ENCODE measurements around the gene DLGAP3. TPM values are rescaled to one million over a fixed set of nuclear protein-coding genes. Genes with fewer than 3 reads are reported as not detected.

The DLGAP3 gene
- polyA plus RNA-seq, 1 donor from 2014 or later = 2.9 TPM

- Histone ChIP-seq H4K20me1 (ENCODE audit: insufficient read depth) (no peaks in the 10 kb centered on the region), H3F3A (ENCODE audit: insufficient read depth, low read length, poor library complexity, severe bottlenecking) (no peaks in the 10 kb centered on the region), H2AFZ (ENCODE audit: low read depth, low read length) (no peak overlapping the region), H3K36me3 (ENCODE audit: insufficient read depth, low read length) (no peaks in the 10 kb centered on the region), H3K4me2 (ENCODE audit: low read length) (no peak overlapping the region), H3K79me2 (replicated peaks; ENCODE audit: insufficient read depth, low read length) (no peaks in the 10 kb centered on the region), H3K27me3 (ENCODE audit: insufficient read depth, low read depth, low read length) (no peaks in the 10 kb centered on the region), H3K9ac (ENCODE audit: low read length) (no peak overlapping the region), H3K9me2 (ENCODE audit: insufficient read depth, low read length) (no peaks in the 10 kb centered on the region), H3K4me3 (ENCODE audit: low read length) (no peak overlapping the region), H3K9me3 (ENCODE audit: low read length) (no peaks in the 10 kb centered on the region), H3K27ac (ENCODE audit: low read length) (no peak overlapping the region)
- TF ChIP-seq MXI1 (conservative IDR thresholded peaks at IDR 0.05; ENCODE audit: poor library complexity, severe bottlenecking) = no peak
- TF ChIP-seq EZH2 (IDR thresholded peaks at IDR 0.05; ENCODE audit: borderline replicate concordance, insufficient read depth, low read length, poor library complexity, severe bottlenecking) = no peak
Measured at GRCh38 chr1:34876406-34876805, 53.0 kb downstream of the DLGAP3 start.

GRCh38 chr1:34874296-34874952 lies 55.0 kb downstream of the DLGAP3 start:
- no peaks in the 10 kb centered on the region for H3K9me2 ChIP-seq (ENCODE audit: insufficient read depth, low read length)
- H2AFZ ChIP-seq (ENCODE audit: low read depth, low read length) = no peak overlapping the region
- H3K36me3 ChIP-seq (ENCODE audit: insufficient read depth, low read length) = no peaks in the 10 kb centered on the region
- TF ChIP-seq EP300 (conservative IDR thresholded peaks at IDR 0.05; ENCODE audit: poor library complexity, severe bottlenecking) = no peak
- TF ChIP-seq REST (IDR thresholded peaks at IDR 0.05; ENCODE audit: borderline replicate concordance) = no peak
- no peak for TF ChIP-seq RAD21 (conservative IDR thresholded peaks at IDR 0.05)
- no peak for TF ChIP-seq EZH2 (IDR thresholded peaks at IDR 0.05; ENCODE audit: borderline replicate concordance, insufficient read depth, low read length, poor library complexity, severe bottlenecking)
- no peak for TF ChIP-seq POLR2AphosphoS5 (IDR thresholded peaks at IDR 0.05)
- TF ChIP-seq CTCF (IDR thresholded peaks at IDR 0.05; ENCODE audit: poor library complexity, severe bottlenecking) = no peak
- no peak for TF ChIP-seq SMC3 (conservative IDR thresholded peaks at IDR 0.05; ENCODE audit: poor library complexity)
- no peak for TF ChIP-seq TAF1 (IDR thresholded peaks at IDR 0.05; ENCODE audit: low read depth)
- no peak for TF ChIP-seq MXI1 (conservative IDR thresholded peaks at IDR 0.05; ENCODE audit: poor library complexity, severe bottlenecking)
- H3K27ac ChIP-seq (ENCODE audit: low read length) = no peak overlapping the region
- H3K9me3 ChIP-seq (ENCODE audit: low read length) = no peaks in the 10 kb centered on the region
- no peaks in the 10 kb centered on the region for H3K79me2 ChIP-seq (replicated peaks; ENCODE audit: insufficient read depth, low read length)
- no peak overlapping the region for H3K4me2 ChIP-seq (ENCODE audit: low read length)
- no peak overlapping the region for H3K4me3 ChIP-seq (ENCODE audit: low read length)
- no peak overlapping the region for H3K9ac ChIP-seq (ENCODE audit: low read length)
- H3F3A ChIP-seq (ENCODE audit: insufficient read depth, low read length, poor library complexity, severe bottlenecking) = no peaks in the 10 kb centered on the region
- no peaks in the 10 kb centered on the region for H3K27me3 ChIP-seq (ENCODE audit: insufficient read depth, low read depth, low read length)
- no peaks in the 10 kb centered on the region for H4K20me1 ChIP-seq (ENCODE audit: insufficient read depth)
